Activated gamma-delta T cell treated with Interleukin-2 at 50 U/mL for 16 hours (primary cell): ENCODE results near the gene PLCD3.
A peak's percentile ranks its signal among the peaks of the same experiment; 100 is the strongest.

Experiments used
- DNase-seq: peaks from one replicate; pipeline ENCODE4 v3.0.0-alpha.2; 2020

The PLCD3 gene

DNA sequence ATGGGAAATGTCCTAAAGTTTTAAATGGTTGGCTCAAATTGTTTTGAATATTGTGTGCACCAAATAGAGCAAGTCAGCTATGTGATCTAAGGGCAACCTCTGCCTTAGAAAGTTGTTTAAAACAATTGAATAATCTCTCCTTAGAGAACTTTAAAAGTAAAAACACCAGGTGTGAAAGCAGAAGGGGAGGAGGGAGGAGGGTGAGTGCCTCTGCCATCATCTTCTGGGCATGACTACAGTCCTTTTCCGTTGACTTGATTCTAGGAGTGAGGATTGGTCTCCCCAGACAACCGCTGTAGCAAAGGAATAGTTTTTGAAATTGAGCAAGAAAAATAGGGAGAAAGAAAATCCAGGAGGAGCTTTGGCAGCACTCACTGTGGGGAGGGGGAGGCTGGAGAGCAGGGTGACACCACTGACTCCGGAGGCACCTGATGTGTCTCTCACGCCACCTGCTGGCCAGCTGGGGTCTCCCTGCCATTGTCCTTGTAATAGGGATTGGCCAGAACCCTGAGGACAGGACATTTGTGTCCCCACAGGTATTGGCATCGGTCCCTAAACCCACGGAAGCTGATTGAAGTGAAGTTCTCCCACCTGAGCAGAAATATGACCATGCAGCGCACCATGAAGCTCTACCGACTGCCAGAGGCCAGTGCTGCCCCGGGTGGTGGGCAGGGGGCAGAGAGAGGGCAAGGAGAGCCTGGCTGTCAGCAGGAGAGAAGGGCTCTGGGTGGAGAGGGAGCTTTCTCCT is 33.3 kb downstream of the PLCD3 start:
- peak; percentile 72 for DNase-seq

DNA sequence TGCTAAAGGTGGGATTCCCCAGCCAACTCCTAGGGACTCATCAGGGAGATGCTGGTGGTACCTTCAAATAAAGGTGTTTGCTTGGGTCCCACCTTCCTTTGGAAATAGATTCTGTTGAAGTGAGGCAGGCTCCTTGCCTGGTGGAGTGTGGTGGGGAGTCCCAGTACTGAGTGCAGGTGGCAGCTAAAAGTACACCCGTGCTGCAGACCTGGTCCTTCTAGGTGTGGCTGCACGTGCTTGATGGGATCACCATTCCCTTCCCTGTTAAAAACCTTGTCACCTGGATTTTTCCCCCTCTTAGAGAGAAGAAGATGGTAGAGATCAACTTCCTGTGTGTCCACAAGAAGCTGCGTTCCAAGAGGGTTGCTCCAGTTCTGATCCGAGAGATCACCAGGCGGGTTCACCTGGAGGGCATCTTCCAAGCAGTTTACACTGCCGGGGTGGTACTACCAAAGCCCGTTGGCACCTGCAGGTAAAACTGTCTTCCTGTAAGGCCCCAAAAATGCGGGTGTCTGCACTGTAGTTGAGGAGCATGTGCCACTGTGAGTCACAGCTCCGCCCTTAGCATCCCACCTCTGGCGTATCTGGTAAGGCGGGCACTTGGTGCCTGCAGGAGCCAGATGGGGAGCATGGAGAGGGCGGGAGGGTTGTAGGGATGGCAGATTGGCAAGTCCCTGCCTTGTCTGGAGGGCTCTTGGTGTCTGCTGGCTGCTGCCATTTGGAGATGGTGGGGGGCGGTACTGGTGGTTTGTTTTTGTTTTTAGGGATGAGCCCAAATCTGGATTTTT is 34.0 kb downstream of the PLCD3 start:
- no peak for DNase-seq

DNA sequence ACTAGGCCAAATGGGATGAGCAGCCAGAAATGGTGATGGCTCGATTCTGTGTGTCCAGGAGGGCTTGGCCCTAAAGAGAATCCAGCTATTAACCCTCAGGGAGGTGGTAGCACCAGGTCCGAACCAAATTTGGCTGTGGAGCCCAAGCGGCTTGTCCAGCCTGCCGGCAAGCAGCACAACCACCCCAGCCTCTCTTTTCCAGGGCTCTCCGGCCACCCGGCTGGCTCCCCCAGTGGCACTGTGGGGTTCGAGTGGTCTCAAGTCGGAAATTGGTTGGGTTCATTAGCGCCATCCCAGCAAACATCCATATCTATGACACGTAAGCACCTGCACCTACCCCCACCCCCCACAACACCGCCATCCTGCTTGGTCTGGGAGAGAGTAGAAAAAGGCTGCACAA is 35.4 kb downstream of the PLCD3 start:
- no peak for DNase-seq

DNA sequence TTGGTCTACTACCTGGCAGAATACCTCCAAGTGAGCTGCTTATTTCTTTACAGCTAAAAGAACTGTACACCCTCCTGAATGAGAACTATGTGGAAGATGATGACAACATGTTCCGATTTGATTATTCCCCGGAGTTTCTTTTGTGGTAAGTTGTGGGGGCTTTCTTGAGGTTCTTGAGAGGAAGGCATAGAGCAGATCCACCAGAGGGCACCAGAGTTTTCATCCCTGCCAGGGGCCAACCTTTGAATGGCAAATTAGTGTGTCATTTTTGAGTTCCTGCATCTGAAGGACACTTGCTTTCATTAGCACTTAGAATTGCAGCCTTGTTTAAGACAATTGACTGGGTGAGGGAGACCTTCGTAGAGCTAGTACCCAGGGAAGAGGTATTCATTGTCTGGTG is 36.2 kb downstream of the PLCD3 start:
- DNase-seq, result no peak

- no peak for DNase-seq
These were observed 38.7 kb downstream of the PLCD3 start for GRCh38 chr17:45093444-45094110.

GRCh38 chr17:45092911-45093430 is 39.3 kb downstream of the PLCD3 start:
- DNase-seq, result no peak

DNA sequence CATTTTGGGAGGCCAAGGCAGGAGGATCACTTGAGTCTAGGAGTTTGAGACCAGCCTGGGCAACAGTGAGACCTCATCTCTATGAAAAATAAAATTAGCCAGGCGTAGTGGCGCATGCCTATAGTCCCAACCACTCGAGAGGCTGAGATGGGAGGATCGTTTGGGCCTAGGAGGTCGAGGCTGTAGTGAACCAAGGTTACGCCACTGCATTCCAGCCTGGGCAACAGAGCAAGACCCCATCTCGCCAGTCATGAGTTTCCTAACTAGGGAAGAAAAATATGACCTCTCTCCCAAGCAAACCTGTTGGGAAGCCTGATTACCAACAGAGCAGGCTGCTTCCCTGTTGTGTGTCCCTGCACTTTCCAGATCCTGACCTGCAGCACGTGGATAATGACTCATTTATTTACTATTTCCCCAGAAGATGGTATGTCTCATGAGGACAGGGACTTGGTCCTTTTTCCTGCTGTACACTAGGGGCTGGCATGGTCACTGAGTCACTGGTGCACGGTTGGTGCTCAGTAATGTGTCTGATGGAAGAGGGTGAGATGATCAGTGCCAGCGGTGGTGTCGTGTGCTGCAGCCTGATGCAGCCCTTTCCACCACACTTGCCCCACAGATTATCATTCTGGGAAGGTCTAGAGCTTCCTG is 40.4 kb downstream of the PLCD3 start:
- no peak for DNase-seq

- no peak for DNase-seq
These were observed 41.6 kb downstream of the PLCD3 start for GRCh38 chr17:45090711-45091110.

- DNase-seq, result no peak
These were observed 43.6 kb downstream of the PLCD3 start for GRCh38 chr17:45088741-45089140.

- DNase-seq, result no peak
These were observed 44.3 kb downstream of the PLCD3 start for GRCh38 chr17:45087978-45088377.

- DNase-seq, result no peak
These were observed 44.8 kb downstream of the PLCD3 start for GRCh38 chr17:45087504-45087975.

DNA sequence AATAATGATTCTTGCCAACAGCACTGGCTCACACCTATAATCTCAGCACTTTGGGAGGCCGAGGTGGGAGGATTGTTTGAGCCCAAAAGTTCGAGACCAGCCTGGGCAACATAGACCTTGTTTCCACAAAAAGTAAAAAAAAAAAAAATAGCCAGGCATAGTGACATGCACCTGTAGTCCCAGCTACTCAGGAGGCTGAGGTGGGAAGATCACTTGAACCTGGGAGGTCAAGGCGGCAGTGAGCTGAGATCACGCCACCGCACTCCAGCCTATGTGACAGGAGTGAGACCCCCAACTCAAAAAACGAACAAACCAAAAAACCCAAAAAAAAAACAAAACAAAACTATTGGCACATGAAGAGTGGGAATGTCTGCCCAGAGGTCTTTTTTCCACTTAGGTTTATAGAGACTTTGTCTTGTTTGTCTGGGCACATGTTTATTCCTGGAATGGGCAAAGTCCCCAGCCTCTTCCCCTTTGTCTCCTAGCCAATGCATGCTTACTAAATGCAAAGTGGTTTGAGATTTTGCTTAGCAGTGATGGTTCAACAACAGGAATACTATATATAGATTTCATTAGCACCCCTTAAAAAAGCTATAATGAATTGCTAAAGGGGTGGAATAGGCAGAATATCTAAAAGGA is 45.3 kb downstream of the PLCD3 start:
- DNase-seq, result no peak

GRCh38 chr17:45086391-45086790 is 45.9 kb downstream of the PLCD3 start:
- DNase-seq, result no peak

DNA sequence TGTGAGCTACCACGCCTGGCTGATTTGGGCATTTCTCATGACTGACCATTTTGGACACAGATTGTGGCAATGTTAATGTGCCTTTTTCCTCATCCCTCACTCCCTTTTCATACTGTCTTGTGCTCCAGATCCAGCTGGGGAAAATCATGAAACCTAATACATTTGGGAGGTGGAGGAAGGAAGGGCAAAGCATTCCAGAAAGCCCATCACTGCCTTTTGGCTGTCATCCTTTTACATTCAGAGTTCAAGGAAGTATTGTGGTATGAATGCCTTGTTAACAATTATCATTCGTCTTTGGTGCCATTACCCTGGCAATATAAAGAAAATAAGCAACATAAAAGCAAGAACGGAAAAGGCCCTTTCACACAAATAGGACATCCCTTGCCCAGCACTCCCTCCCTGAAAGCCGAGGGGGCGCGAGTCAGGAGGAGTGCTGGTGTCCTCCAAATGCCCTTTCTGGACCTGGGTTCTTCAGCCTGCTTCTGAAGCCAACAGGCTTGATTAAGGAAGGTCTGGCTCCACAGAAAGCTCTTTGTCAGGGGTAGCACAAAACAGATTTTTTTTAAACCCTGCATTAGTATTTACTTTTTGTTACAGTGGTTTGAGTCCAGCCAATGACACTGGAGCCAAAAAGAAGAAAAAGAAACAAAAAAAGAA is 51.1 kb downstream of the PLCD3 start:
- no peak for DNase-seq

DNA sequence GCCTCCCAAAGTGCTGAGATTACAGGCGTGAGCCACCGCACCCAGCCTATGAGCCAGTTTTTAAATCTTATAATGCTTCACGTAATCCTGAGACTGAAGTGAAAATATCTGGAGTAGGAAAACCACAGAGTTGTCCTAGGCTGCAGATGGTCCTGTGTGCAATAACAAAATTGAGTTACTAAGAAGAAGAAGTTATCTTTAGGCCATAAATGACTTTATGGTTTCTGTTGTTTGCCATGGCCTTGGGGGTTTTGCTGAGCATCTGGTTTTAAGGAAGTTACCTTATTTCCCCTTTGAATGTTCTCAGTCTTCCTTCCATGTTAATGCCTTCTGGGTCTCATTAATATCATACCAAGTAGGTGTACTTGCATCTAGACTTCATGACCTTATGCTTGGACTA is 54.7 kb downstream of the PLCD3 start:
- no peak for DNase-seq

DNA sequence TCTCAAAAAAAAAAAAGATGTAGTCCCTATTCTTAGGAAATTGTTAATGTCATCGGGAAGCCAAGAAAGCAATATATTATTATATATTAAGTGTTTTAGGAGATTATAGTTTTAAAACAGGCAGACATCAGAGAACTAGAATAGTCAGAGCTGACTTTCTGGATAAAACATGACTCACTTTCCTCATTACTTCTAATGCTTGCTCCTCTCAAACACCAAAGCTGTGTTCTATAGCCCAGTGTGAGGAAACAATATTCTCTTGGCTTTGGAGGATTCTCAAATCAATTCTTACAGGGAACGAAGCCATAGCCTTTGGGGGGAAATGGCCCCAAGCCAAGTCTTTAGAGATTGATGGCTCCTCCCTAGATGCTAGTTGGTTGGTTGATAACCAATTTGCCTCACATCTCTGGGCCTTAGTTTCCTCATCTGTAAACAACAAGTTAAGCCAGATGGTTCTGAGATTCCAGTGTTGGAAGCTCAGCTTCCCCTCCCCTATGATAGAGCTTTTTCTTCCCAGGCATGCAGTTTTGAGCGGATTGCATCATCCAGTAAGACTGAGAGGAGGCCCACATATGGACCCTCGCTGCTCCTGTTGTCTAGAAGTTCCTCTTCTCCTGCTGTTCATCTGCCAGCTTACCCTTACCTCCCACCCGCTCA is 58.8 kb downstream of the PLCD3 start:
- no peak for DNase-seq

GRCh38 chr17:45070809-45071208 is 61.5 kb downstream of the PLCD3 start:
- no peak for DNase-seq

DNA sequence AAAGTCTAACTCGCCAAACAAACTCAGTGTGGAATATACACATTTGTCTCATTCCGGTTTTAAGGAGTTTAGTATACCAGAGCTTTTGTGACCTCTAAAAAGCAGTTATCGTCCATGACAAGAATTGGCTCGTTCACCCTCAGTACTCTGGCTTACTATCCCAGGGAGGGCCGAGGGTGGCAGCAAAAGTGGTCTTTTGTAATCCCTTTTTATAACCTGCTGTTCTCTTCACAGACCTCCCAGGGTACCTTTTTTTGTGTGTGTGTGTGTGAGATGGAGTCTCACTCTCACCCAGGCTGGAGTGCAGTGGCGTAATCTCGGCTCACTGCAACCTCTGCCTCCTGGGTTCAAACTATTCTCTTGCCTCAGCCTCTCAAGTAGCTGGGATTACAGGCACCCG is 62.3 kb downstream of the PLCD3 start:
- DNase-seq, result no peak

DNA sequence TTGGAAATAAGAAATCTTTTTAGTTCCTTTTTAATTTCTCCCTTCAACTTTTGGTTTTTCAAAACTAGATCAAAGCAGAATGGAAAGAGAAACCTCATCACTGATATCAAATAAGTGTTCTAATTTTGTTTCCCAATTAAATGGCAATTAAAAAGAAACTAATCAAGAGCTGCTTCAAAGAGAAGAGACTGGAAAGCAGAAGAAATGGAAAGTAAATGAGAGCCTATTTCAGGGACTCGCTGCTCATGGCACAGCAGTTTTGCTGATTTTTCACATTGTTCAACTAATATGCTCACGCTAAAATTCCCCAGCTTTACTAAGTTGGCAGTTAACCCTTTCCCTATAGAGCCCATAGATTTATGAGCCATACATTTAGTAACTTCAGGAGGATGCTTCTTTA is 64.7 kb downstream of the PLCD3 start:
- no peak for DNase-seq

DNA sequence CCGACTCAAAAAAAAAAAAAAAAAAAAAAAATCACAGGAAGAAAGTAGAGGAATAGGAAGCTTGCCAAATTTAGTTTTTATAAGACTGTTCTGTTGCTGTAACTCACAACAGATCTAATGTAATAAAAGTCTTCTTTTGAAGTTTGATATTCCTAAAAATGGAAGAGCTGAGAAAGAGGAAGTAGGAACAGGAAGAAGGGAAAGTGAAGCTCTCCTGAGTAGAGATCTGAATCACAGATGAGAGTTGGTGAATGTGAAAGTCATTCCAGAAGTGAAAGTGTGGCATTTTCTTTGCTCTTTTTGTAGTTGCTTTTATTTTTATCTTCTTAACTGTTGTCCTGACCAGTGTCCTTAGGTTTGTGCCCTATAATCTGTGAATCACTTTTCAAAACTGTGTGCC is 69.1 kb downstream of the PLCD3 start:
- DNase-seq, result no peak

- no peak for DNase-seq
These were observed 70.6 kb downstream of the PLCD3 start for GRCh38 chr17:45061606-45062205.
